Cerebellar nuclear complex (tissue), 1 donor: Measurements from ENCODE around the gene ARMC6.
A peak's percentile ranks its signal among the peaks of the same experiment; 100 is the strongest.
"Not testable (repeated sequence)": the region's sequence is repeated elsewhere in the genome, so short reads cannot be mapped to it uniquely, and the experiment has no call there.

ENCODE experiments used
- DNase-seq, 2 experiments: peaks; one replicate each; lab custom pipeline; 2025; lab: John Stamatoyannopoulos, UW

The ARMC6 gene

GRCh38 chr19:19022380-19022961 is 10.9 kb upstream of the ARMC6 start:
- DNase-seq = no peak

GRCh38 chr19:19023376-19023775 is 10.0 kb upstream of the ARMC6 start:
- DNase-seq = not testable (repeated sequence)

GRCh38 chr19:19025861-19026260 is 7.5 kb upstream of the ARMC6 start:
- DNase-seq = no peak

- DNase-seq = no peak
These were observed 7.0 kb upstream of the ARMC6 start for GRCh38 chr19:19026299-19026971.

GRCh38 chr19:19027228-19027627 is 6.2 kb upstream of the ARMC6 start:
- DNase-seq = no peak

GRCh38 chr19:19028526-19028925 is 4.9 kb upstream of the ARMC6 start:
- no peak for DNase-seq

GRCh38 chr19:19031891-19032290 is 1.5 kb upstream of the ARMC6 start:
- no peak for DNase-seq

GRCh38 chr19:19032420-19033175 is 805 bp upstream of the ARMC6 start:
- peak; percentile 48 to 64 for DNase-seq

GRCh38 chr19:19033176-19033425 is 302 bp upstream of the ARMC6 start:
- DNase-seq = no peak

GRCh38 chr19:19034204-19034624 is 811 bp downstream of the ARMC6 start:
- DNase-seq = no peak

GRCh38 chr19:19039901-19040300 is 6.5 kb downstream of the ARMC6 start:
- no peak for DNase-seq

GRCh38 chr19:19040417-19040816 is 7.0 kb downstream of the ARMC6 start:
- no peak for DNase-seq

- no peak for DNase-seq
These were observed 9.4 kb downstream of the ARMC6 start for GRCh38 chr19:19042732-19043280.

- no peak for DNase-seq
These were observed 10.1 kb downstream of the ARMC6 start for GRCh38 chr19:19043481-19043880.

GRCh38 chr19:19043881-19044280 is 10.5 kb downstream of the ARMC6 start:
- DNase-seq = no peak

GRCh38 chr19:19049406-19049805 is 16.0 kb downstream of the ARMC6 start:
- DNase-seq = no peak

- no peak for DNase-seq
These were observed 16.7 kb downstream of the ARMC6 start for GRCh38 chr19:19050104-19050503.

- DNase-seq = no peak
These were observed 17.3 kb downstream of the ARMC6 start for GRCh38 chr19:19050731-19051130.

- DNase-seq = no peak
These were observed 18.2 kb downstream of the ARMC6 start for GRCh38 chr19:19051478-19052213.

GRCh38 chr19:19052921-19053320 is 19.5 kb downstream of the ARMC6 start:
- no peak for DNase-seq

- DNase-seq = no peak
These were observed 20.3 kb downstream of the ARMC6 start for GRCh38 chr19:19053508-19054314.
